IPS DF 6.9 (cell line): Measurements from ENCODE around the gene HSD3B2.
"Not testable (repeated sequence)": the region's sequence is repeated elsewhere in the genome, so short reads cannot be mapped to it uniquely, and the experiment has no call there.

Experiments used
- DNase-seq: peaks from one replicate; pipeline ENCODE4 v3.0.0-alpha.2; 2013; ENCODE audit warnings: low read depth, low spot score
- H3K27ac ChIP-seq: one replicate; pipeline ENCODE4 v1.5.1; 2013; ENCODE audit warnings: low read length, control low read depth
- H3K27me3 ChIP-seq: 2 replicates; pipeline ENCODE4 v1.6.1; 2013; ENCODE audit warnings: mild to moderate bottlenecking, low read length; ENCODE audit not compliant: control insufficient read depth, insufficient read depth
- H3K36me3 ChIP-seq: 2 replicates; pipeline ENCODE4 v1.6.1; 2013; ENCODE audit warnings: low read length; ENCODE audit not compliant: control insufficient read depth, insufficient read depth
- H3K4me1 ChIP-seq: 2 replicates; pipeline ENCODE4 v1.6.1; 2013; ENCODE audit warnings: low read length; ENCODE audit not compliant: control insufficient read depth, insufficient read depth
- H3K4me3 ChIP-seq: 2 replicates; pipeline ENCODE4 v1.5.1; 2013; ENCODE audit warnings: mild to moderate bottlenecking, low read length
- H3K9me3 ChIP-seq: 2 replicates; pipeline ENCODE4 v1.6.1; 2013; ENCODE audit warnings: low read length, inconsistent platforms; ENCODE audit not compliant: control insufficient read depth, insufficient read depth
- WGBS: extraction: QIAGEN DNeasy Blood & Tissue Kit; methylation state at CpG from one replicate; pipeline ENCODE4 v1.1.7; 2013; ENCODE audit warnings: mixed read lengths, missing lambda C conversion rate; ENCODE audit not compliant: insufficient read length, insufficient coverage; 5-methylcytosine and 5-hydroxymethylcytosine counted together

The HSD3B2 gene

GRCh38 chr1:119376594-119376993 lies 38.4 kb upstream of the HSD3B2 start:
- no CpG with 5 or more reads among the region's 1 CpG for WGBS
- H3K36me3 ChIP-seq = no peaks in the 10 kb centered on the region
- no peak overlapping the region for H3K27ac ChIP-seq
- DNase-seq = no peak
- no peaks in the 10 kb centered on the region for H3K27me3 ChIP-seq
- H3K4me1 ChIP-seq = peaks cover 1% of the 10 kb centered on the region; the same call in 1 of the 2 replicates
- no peaks in the 10 kb centered on the region for H3K9me3 ChIP-seq
- H3K4me3 ChIP-seq = no peak overlapping the region

GRCh38 chr1:119377594-119377993 lies 37.4 kb upstream of the HSD3B2 start:
- not testable (repeated sequence) for H3K9me3 ChIP-seq

GRCh38 chr1:119379117-119379516 lies 35.8 kb upstream of the HSD3B2 start:
- WGBS = no CpG with 5 or more reads among the region's 1 CpG
- H3K36me3 ChIP-seq = no peaks in the 10 kb centered on the region

More at GRCh38 chr1:119377594-119377993, 37.4 kb upstream of the HSD3B2 start:
- H3K4me3 ChIP-seq, H3K4me1 ChIP-seq, H3K36me3 ChIP-seq, DNase-seq, H3K27ac ChIP-seq, H3K27me3 ChIP-seq: not testable (repeated sequence)
- WGBS = no CpG with 5 or more reads among the region's 2 CpGs

GRCh38 chr1:119380304-119380703 lies 34.6 kb upstream of the HSD3B2 start:
- no peak for DNase-seq
- Histone ChIP-seq H3K4me1 (peaks cover 1% of the 10 kb centered on the region; the same call in 1 of the 2 replicates), H3K9me3 (no peaks in the 10 kb centered on the region), H3K27ac (no peak overlapping the region), H3K4me3 (no peak overlapping the region), H3K36me3 (no peaks in the 10 kb centered on the region), H3K27me3 (no peaks in the 10 kb centered on the region)
- WGBS = no CpG with 5 or more reads among the region's 2 CpGs

More at GRCh38 chr1:119379117-119379516, 35.8 kb upstream of the HSD3B2 start:
- DNase-seq = no peak
- Histone ChIP-seq H3K27me3 (no peaks in the 10 kb centered on the region), H3K27ac (no peak overlapping the region), H3K4me1 (peaks cover 1% of the 10 kb centered on the region; the same call in 1 of the 2 replicates), H3K4me3 (no peak overlapping the region), H3K9me3 (no peaks in the 10 kb centered on the region)

- H3K9me3 ChIP-seq = no peaks in the 10 kb centered on the region
- H3K27ac ChIP-seq = no peak overlapping the region
- H3K4me1 ChIP-seq = peaks cover 1% of the 10 kb centered on the region; the same call in 1 of the 2 replicates
- no CpG with 5 or more reads among the region's 5 CpGs for WGBS
- H3K36me3 ChIP-seq = no peaks in the 10 kb centered on the region
- H3K27me3 ChIP-seq = no peaks in the 10 kb centered on the region
- no peak overlapping the region for H3K4me3 ChIP-seq
- DNase-seq = no peak
Observed at GRCh38 chr1:119380983-119381662, 33.8 kb upstream of the HSD3B2 start.

- no peaks in the 10 kb centered on the region for H3K36me3 ChIP-seq
- no peaks in the 10 kb centered on the region for H3K27me3 ChIP-seq
- no peak for DNase-seq
- no peak overlapping the region for H3K4me3 ChIP-seq
- WGBS = no CpG with 5 or more reads among the region's 4 CpGs
- H3K27ac ChIP-seq = no peak overlapping the region
- no peaks in the 10 kb centered on the region for H3K9me3 ChIP-seq
- H3K4me1 ChIP-seq = peaks cover 4% of the 10 kb centered on the region; the same call in 1 of the 2 replicates
Observed at GRCh38 chr1:119384591-119384990, 30.4 kb upstream of the HSD3B2 start.

GRCh38 chr1:119385650-119386049 lies 29.3 kb upstream of the HSD3B2 start:
- no peak overlapping the region for H3K27ac ChIP-seq
- no peak overlapping the region for H3K4me3 ChIP-seq
- DNase-seq = no peak
- no peaks in the 10 kb centered on the region for H3K27me3 ChIP-seq
- WGBS = no CpG with 5 or more reads among the region's 1 CpG
- peaks cover 4% of the 10 kb centered on the region; the same call in 1 of the 2 replicates for H3K4me1 ChIP-seq
- H3K9me3 ChIP-seq = no peaks in the 10 kb centered on the region
- H3K36me3 ChIP-seq = no peaks in the 10 kb centered on the region

- Histone ChIP-seq H3K4me1 (peaks cover 4% of the 10 kb centered on the region; the same call in 1 of the 2 replicates), H3K27ac (no peak overlapping the region), H3K9me3 (no peaks in the 10 kb centered on the region), H3K27me3 (no peaks in the 10 kb centered on the region), H3K4me3 (no peak overlapping the region), H3K36me3 (no peaks in the 10 kb centered on the region)
- DNase-seq = no peak
- WGBS = no CpG with 5 or more reads among the region's 3 CpGs
Observed at GRCh38 chr1:119387858-119388257, 27.1 kb upstream of the HSD3B2 start.

GRCh38 chr1:119388450-119388849 lies 26.5 kb upstream of the HSD3B2 start:
- H3K9me3 ChIP-seq = no peaks in the 10 kb centered on the region
- H3K4me3 ChIP-seq = no peak overlapping the region
- no peaks in the 10 kb centered on the region for H3K27me3 ChIP-seq
- H3K36me3 ChIP-seq = no peaks in the 10 kb centered on the region
- no CpG with 5 or more reads among the region's 1 CpG for WGBS
- no peak for DNase-seq
- H3K27ac ChIP-seq = no peak overlapping the region
- H3K4me1 ChIP-seq = peaks cover 4% of the 10 kb centered on the region; the same call in 1 of the 2 replicates

GRCh38 chr1:119390526-119390925 lies 24.4 kb upstream of the HSD3B2 start:
- H3K4me1 ChIP-seq = peaks cover 4% of the 10 kb centered on the region; the same call in 1 of the 2 replicates
- no peaks in the 10 kb centered on the region for H3K27me3 ChIP-seq
- H3K36me3 ChIP-seq = no peaks in the 10 kb centered on the region
- H3K4me3 ChIP-seq = no peak overlapping the region
- no peaks in the 10 kb centered on the region for H3K9me3 ChIP-seq
- no peak for DNase-seq
- no peak overlapping the region for H3K27ac ChIP-seq

- no CpG with 5 or more reads among the region's 3 CpGs for WGBS
- no peak for DNase-seq
- Histone ChIP-seq H3K9me3 (no peaks in the 10 kb centered on the region), H3K27ac (no peak overlapping the region), H3K27me3 (no peaks in the 10 kb centered on the region), H3K36me3 (no peaks in the 10 kb centered on the region), H3K4me3 (no peak overlapping the region), H3K4me1 (peaks cover 4% of the 10 kb centered on the region; the same call in 1 of the 2 replicates)
Observed at GRCh38 chr1:119391749-119392148, 23.2 kb upstream of the HSD3B2 start.
